Dedifferentiated amniotic fluid mesenchymal stem cell (primary cell): ENCODE results near the gene ANKRD34C.
"Not testable (repeated sequence)": the region's sequence is repeated elsewhere in the genome, so short reads cannot be mapped to it uniquely, and the experiment has no call there.

Experiments used
- DNase-seq: peaks from one replicate; pipeline ENCODE4 v3.0.0-alpha.2; 2016; ENCODE audit errors: extremely low spot score

The ANKRD34C gene

GRCh38 chr15:79310985-79311900 is 28.7 kb downstream of the ANKRD34C start, which contains the start of gene TMED3:
TSS of gene TMED3 (plus strand) at chr15:79311112. CDS start at chr15:79311250, 138 bp downstream.
- DNase-seq = peak; percentile 68

- DNase-seq = no peak
These were observed 29.5 kb downstream of the ANKRD34C start for GRCh38 chr15:79311901-79312553.

GRCh38 chr15:79314186-79314585 is 31.7 kb downstream of the ANKRD34C start:
- DNase-seq = no peak

- DNase-seq = no peak
These were observed 32.3 kb downstream of the ANKRD34C start for GRCh38 chr15:79314811-79315210.

GRCh38 chr15:79315623-79316328 is 33.3 kb downstream of the ANKRD34C start:
- no peak for DNase-seq

GRCh38 chr15:79316864-79317263 is 34.3 kb downstream of the ANKRD34C start:
- DNase-seq = no peak

- not testable (repeated sequence) for DNase-seq
These were observed 37.5 kb downstream of the ANKRD34C start for GRCh38 chr15:79319973-79320372.

GRCh38 chr15:79321876-79322275 is 39.4 kb downstream of the ANKRD34C start:
- DNase-seq = no peak

GRCh38 chr15:79322306-79322705 is 39.8 kb downstream of the ANKRD34C start:
- no peak for DNase-seq

- DNase-seq = no peak
These were observed 40.4 kb downstream of the ANKRD34C start for GRCh38 chr15:79322945-79323344.

GRCh38 chr15:79329171-79329611 is 46.7 kb downstream of the ANKRD34C start:
- no peak for DNase-seq
